Choroid plexus epithelial cell (primary cell): Measurements from ENCODE around the gene CDH5.

Source experiments
- DNase-seq: peaks from one replicate; pipeline ENCODE4 v3.0.0-alpha.2; 2010; ENCODE audit warnings: low read depth
- H3K4me3 ChIP-seq: 2 replicates; pipeline ENCODE4 v1.5.1; 2011; ENCODE audit warnings: low read depth, mild to moderate bottlenecking, control low read depth, low read length, moderate library complexity
- TF ChIP-seq, protein P1 (sequence below): conservative IDR thresholded peaks from 2 replicates; pipeline ENCODE4 v1.5.1; 2011; ENCODE audit warnings: low read depth, mild to moderate bottlenecking, control low read depth, inconsistent platforms, low read length, moderate library complexity

Gene CDH5

DNA sequence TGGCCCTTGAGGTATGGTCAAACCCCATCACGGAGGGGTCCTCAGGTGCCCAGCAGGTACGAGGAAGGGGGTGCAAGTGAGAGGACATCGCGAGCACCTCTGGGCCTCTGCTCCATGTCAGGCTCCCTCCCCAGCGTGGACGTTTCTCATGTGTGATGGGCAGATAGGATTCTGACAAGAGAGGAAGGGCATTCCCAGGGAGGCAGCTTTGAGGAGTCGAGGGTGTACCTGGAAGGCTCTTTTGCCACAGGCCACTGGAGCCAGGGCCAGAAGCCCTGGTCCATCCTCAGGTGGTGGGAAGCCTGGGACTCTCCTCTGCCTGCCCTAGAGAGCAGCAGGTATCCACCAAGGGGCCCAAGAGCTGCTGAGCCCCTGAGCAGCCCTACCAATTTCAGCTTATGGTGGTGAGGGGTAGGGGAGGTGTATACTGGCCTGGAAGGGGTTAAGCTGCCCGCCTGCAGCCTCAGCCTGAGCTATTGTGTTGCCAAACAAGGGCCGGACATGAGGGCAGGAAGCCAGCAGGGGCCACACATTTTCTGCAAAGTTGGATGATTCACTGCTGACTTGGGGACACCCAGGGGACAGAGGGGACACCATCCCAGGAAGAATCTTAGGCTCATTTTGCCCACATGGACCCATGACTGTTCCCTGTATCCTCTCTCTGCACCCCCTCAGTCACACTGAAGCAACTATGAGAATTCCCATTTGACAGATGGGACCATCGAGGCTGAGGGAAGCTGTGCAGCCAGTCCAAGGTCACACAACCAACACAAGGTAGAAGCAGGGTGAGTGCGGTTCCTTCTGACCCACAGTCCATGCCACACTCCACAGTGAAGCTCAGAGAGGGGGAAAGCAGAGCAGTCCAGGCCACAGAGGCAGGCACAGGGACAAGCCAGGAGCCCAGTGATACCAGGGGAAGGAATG lies 1.7 kb downstream of the CDH5 start:
- TF ChIP-seq, protein P1, sequence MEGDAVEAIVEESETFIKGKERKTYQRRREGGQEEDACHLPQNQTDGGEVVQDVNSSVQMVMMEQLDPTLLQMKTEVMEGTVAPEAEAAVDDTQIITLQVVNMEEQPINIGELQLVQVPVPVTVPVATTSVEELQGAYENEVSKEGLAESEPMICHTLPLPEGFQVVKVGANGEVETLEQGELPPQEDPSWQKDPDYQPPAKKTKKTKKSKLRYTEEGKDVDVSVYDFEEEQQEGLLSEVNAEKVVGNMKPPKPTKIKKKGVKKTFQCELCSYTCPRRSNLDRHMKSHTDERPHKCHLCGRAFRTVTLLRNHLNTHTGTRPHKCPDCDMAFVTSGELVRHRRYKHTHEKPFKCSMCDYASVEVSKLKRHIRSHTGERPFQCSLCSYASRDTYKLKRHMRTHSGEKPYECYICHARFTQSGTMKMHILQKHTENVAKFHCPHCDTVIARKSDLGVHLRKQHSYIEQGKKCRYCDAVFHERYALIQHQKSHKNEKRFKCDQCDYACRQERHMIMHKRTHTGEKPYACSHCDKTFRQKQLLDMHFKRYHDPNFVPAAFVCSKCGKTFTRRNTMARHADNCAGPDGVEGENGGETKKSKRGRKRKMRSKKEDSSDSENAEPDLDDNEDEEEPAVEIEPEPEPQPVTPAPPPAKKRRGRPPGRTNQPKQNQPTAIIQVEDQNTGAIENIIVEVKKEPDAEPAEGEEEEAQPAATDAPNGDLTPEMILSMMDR: no peak
- no peak overlapping the region for H3K4me3 ChIP-seq
- DNase-seq: no peak

DNA sequence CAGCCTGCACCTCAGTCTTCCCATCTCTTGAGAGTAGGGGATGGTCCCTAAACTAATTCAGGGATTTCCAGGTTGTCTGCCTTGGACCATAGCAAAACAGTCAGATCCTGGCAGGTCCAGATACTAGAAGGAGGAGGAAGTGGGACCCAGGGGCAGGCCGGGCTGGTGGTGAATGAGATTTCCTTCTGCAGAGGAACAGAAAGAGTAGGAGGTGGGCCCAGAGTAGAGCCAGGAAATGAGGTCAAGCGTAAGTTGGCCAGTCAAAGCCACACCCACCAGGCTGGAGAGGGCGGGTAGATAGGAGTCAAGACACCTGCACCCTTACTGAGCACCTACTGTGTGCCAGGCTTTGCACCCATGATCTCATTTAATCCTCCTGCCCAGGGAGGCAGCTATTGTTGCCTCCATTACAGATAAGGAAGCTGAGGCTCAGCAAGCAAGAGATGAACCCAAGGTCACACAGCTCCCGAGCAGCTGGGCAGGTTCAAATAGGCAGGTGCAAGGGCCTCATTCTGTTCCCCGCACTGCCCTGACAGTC lies 2.6 kb downstream of the CDH5 start:
- no peak for DNase-seq
- no peak overlapping the region for H3K4me3 ChIP-seq
- TF ChIP-seq, protein P1: no peak

DNA sequence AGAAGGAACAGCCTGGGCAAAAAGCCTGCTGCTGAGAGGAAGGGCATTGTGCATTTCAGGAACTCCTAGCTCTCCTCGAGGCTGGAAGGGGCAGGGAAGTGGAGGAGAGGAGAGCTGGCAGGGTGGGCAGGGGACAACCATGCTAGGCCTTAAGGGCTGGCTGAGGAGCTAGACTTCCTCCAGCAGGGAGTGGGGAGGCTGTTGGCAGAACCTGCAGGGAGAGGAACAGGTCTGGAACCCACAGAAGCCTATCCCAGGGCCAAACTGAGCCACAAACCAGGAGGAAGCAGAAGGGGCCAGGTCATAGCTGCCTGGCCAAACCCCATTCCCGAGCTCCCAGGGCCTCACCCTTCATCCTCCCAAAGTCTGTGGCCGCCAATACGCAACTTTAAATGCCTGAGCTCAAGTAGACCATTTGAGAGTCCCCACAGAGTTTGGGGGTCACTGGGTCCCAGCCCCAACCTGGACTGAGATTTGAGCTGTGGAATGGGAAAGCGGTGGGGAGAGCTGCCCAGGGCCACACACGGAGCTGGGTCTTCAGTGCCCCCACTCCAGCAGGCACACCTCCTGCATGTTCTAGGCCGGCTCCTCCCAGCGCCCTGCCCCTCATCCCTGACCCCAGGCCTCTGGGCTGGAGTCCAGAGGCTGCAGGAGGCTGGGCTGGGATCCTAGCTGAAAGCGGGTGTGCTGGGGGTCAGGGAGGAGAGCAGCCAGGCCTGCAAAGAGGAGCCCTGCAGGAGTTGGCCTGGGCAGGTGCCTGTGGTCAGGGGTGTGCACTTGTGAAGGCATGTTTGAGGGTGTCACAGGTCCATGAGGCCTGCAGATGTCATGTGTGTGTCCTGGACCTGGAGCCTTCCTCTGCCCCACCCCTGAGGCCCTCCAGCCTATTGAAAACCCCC lies 4.5 kb downstream of the CDH5 start:
- TF ChIP-seq, protein P1: no peak
- DNase-seq: peak; percentile 26
- no peak overlapping the region for H3K4me3 ChIP-seq

DNA sequence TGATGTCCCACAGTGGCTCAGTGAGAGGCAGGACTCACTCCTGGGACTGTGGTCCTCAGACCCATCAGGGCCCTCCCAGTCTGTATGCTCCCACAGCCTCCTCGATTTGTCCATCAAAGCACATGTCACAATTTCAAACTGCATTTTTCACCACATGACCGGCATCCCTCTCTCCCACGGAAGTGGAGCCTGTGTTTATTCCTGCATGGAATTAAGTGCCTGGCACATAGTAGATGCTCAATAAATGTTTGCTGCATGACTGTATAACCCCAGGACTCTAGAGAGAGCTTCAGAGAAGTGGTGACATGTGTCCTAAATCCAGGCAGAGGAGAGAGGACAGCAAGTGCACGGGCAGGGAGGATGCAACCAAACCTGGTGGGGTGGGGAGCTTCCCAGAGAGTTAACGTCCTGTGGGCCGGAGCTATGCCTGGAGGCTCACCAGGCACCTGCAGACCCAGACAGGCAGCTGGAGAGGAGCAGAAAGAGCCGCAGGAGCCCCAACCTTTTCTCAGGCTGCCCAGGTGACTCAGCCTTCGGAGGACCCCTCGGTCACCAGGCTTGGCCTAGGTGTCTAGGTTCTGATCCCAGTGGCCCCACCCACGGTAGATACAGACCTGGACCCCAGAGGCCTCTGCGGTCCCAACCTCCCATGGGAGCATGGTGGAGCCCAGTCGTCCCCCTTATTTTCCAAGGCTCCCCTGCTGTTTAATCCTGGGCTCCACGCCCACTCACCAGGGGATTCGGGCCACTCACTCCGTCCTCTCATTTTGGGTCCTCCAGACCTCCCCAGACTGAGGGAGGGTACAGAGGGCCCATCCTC lies 5.8 kb downstream of the CDH5 start:
- TF ChIP-seq, protein P1: no peak
- no peak for DNase-seq
- no peak overlapping the region for H3K4me3 ChIP-seq

DNA sequence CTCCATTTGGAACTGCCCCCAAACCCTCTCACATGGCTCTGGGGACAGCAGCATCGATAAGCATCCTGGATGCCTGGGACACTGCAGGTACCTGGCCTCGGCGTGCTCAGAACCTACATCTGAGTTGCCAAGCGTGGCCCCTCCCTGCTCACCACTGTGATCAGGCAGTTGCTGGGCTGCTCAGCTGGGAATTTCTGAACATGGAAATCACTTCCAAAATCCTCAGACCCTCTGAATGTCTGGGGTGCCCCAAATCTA lies 6.3 kb downstream of the CDH5 start:
- TF ChIP-seq, protein P1: no peak
- DNase-seq: no peak
- H3K4me3 ChIP-seq: no peak overlapping the region

DNA sequence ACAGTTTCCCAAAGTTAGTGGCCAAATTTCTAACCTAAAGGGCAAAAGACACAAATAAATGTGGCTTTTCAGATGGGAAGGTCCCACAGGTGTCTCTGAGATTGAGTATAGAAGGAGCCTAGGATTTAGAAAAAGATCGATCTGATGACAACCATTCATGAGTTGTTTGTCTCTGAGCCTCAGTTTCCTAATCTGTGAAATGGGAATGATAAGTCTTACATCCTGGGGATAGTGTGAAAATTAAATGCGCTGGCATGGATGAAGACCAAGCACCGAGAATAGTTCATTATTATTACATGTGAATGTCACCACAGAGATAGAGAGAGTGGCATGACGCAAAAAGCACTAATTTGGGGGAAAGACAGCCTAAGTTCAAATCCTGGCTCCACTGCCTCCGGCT lies 7.2 kb downstream of the CDH5 start:
- TF ChIP-seq, protein P1: no peak
- no peak for DNase-seq
- H3K4me3 ChIP-seq: no peak overlapping the region
